ENCODE measurements around the gene TMCO2. TPM values are rescaled to one million over a fixed set of nuclear protein-coding genes. Genes with fewer than 3 reads are reported as not detected.
"Not testable (repeated sequence)": the region's sequence is repeated elsewhere in the genome, so short reads cannot be mapped to it uniquely, and the experiment has no call there.

Gene TMCO2
- not detected for total RNA-seq

GRCh38 chr1:40247655-40248054, at the start of gene TMCO2:
TSS of gene TMCO2 (plus strand) at chr1:40247937. CDS start at chr1:40247994, 57 bp downstream.
- DNase-seq = no peak

- DNase-seq = no peak
Observed at GRCh38 chr1:40199126-40199525, 48.6 kb upstream of the TMCO2 start.

DNA sequence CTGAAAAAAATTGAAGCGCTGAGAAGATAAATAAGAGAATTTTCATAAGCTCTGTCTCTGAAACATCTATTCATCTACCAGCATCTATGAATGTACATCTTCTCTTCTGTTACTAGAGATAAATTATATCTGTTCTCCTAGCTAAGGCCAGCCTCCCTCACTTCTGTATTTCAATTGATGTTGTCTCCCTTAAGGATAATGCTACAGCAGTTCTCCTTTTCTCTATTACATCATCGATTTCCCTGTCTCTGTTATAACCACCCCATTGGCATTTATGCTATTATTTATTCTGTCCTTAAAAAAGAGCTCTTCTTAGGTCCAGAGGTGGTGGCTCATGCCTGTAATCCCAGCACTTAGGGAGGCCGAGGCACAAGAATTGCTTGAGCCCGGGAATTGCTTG, 42.9 kb upstream of the TMCO2 start:
- no peak for DNase-seq

GRCh38 chr1:40210511-40211204, 37.1 kb upstream of the TMCO2 start:
- no peak for DNase-seq

DNA sequence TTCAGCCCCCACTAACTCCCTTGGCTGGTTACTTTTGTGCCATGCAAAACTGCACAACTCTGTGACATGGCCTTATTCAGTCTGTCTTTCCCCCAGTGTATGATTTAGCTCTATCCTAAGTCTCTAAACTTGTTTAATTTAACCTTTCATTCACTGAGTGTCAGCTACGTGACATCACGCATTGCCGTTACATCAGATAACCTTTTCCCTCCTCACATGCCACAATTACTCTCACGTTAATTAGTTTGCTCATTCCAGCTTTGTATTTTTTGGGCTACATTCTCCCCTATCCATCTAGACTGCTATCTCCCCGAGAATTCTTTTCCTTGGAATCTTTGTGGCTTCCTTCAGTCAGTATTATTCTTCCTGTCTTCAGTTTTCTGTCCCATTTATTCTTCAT, 29.4 kb upstream of the TMCO2 start:
- no peak for DNase-seq

GRCh38 chr1:40221471-40221905, 26.2 kb upstream of the TMCO2 start:
- not testable (repeated sequence) for DNase-seq

DNA sequence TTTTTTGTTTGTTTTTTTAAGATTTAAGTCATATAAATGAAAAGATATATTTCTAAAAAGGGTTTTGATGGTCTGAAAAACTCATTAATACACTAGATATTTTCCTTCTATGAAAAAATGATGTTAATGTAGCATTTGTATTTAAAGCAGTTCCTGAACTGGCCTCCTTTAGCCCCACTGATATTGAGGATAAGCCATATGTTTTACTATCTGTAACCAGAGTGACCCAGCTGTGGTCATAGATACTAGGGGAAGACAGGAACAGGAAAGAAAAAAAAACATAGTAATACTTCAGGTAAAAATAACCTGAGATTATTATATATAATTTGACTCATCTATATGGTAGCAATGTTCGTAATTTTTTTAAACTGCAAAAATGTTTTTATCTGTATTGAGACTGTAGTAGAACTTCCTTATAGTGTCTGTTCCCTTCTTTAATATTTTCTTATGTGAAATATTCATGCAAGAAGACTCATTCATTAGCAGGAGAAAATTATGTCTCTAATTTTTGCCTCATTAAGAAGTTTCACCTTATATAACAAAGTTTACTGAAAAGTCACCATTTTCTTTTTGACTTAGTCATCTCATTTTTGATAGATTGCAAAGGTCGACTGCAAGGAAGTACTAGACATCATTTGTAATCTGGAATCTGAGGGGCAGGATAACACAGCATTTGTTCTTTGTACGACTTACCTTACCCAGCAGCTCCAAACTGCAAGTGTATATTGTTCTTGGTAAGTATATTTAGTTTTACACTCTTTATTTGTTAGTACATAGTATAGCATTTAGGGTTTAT, 25.6 kb upstream of the TMCO2 start:
- DNase-seq = no peak

DNA sequence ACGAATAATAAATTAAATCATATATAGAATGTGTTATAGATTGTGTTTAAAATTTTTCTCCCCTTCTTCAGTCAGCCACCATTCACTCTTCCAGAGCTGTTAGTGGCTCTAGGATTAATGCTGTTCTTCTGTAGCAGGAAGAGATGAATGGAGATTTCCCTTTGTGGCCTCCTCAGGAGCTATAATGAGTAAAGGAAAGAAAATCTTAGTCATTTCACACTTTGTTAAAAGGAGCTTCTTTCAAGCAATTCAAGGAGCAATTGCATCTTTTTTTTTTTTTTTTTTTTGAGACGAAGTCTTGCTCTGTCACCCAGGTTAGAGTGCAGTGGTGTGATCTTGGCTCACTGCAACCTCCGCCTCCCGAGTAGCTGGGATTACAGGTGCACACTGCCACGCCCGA, 23.7 kb upstream of the TMCO2 start:
- no peak for DNase-seq

GRCh38 chr1:40226192-40226591, 21.5 kb upstream of the TMCO2 start:
- no peak for DNase-seq

DNA sequence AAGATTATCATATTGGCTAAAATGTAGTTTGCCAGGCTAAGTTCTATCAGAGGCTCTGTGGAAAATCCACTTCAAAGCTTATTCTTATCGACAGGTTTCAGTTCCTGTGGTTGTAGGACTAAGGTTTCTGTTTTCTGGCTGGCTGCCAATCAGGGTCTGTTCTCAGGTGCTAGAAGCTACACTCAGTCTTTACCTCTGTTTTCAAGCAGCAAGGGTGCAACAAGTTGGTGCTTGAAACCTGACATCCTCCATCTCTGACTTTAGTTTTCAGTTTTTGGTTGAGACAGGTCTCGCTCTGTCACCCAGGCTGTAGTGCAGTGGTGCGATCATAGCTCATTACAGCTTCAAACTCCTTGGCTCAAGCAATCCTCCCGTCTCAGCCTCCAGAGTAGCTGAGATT, 15.3 kb upstream of the TMCO2 start:
- no peak for DNase-seq

- DNase-seq = no peak
Observed at GRCh38 chr1:40239626-40240025, 8.1 kb upstream of the TMCO2 start.

GRCh38 chr1:40240390-40240789, 7.3 kb upstream of the TMCO2 start:
- no peak for DNase-seq

- DNase-seq = no peak
Observed at GRCh38 chr1:40241362-40241761, 6.4 kb upstream of the TMCO2 start.

GRCh38 chr1:40243351-40243750, 4.4 kb upstream of the TMCO2 start:
- no peak for DNase-seq

- no peak for DNase-seq
Observed at GRCh38 chr1:40244138-40244744, 3.5 kb upstream of the TMCO2 start.

GRCh38 chr1:40245686-40246085, 2.1 kb upstream of the TMCO2 start:
- no peak for DNase-seq

GRCh38 chr1:40248412-40248811, 675 bp downstream of the TMCO2 start:
- DNase-seq = no peak

DNA sequence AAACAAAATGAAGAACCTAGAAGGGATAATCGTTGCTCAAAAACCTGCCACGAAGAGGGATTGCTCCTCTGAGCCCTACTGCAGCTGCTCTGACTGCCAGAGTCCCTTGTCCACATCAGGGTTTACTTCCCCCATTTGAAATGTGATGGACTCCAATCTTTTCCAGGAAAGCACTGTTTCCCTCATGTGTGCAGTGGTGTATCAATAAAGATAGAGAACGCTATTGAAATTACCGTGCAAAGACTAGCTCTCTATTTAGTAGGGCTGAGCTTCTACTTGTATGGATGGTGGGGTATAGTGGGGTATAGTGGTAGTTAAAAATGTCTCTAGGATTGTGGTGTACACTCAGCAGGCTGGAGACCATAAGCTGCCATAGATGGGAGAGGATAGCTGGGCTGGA, 3.7 kb downstream of the TMCO2 start:
- no peak for DNase-seq

DNA sequence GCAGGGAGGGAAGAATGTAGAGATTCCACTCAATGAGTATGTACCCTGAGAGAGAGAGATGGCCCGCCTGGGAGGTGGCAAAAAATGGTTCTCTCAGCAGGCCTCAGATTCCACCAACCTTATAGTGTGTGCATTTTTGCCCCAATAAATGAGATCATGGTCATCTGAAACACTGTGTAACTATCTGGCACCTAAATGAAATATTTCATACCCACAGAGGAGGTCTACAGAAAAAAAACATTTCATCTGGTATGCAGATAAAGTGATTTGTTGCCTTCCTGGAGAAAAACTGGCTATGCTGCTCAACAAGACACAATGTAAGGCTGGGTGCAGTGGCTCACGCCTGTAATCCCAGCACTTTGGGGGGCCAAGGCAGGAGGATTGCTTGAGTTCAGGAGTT, 4.9 kb downstream of the TMCO2 start:
- DNase-seq = no peak

DNA sequence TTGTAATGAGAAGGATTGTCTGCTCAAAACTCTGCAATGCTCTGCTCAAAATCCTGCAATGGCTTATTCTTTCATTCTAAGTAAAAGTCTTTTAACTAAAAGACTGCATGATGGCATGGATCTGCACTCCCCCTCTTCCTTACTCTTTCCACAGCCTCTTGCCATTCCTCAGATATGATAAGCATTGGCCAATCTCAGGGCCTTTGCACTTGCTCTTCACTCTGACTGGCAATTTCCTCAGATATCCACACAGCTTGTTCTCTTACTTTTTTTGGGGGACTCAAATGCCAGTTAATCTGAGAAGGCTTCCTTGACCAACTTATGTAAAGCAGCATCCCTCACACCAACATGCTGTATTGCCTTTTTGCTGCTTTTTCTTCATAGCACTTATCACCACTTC, 7.5 kb downstream of the TMCO2 start:
- DNase-seq = no peak

GRCh38 chr1:40256401-40257084, 8.8 kb downstream of the TMCO2 start:
- no peak for DNase-seq

GRCh38 chr1:40257313-40257687, 9.6 kb downstream of the TMCO2 start:
- DNase-seq = no peak

Data from occipital lobe (tissue), 2 donors.